Stimulated activated CD4-positive, alpha-beta T cell treated with anti-CD3 and anti-CD28 coated beads, Interleukin-15, amount 100 ng/mL, for 24 hours (primary cell): Measurements from ENCODE around the gene DUSP9.
"Not testable (repeated sequence)": the region's sequence is repeated elsewhere in the genome, so short reads cannot be mapped to it uniquely, and the experiment has no call there.

Source experiments
- DNase-seq: peaks from one replicate; pipeline ENCODE4 v3.0.0-alpha.2; 2020

DUSP9 gene

DNA sequence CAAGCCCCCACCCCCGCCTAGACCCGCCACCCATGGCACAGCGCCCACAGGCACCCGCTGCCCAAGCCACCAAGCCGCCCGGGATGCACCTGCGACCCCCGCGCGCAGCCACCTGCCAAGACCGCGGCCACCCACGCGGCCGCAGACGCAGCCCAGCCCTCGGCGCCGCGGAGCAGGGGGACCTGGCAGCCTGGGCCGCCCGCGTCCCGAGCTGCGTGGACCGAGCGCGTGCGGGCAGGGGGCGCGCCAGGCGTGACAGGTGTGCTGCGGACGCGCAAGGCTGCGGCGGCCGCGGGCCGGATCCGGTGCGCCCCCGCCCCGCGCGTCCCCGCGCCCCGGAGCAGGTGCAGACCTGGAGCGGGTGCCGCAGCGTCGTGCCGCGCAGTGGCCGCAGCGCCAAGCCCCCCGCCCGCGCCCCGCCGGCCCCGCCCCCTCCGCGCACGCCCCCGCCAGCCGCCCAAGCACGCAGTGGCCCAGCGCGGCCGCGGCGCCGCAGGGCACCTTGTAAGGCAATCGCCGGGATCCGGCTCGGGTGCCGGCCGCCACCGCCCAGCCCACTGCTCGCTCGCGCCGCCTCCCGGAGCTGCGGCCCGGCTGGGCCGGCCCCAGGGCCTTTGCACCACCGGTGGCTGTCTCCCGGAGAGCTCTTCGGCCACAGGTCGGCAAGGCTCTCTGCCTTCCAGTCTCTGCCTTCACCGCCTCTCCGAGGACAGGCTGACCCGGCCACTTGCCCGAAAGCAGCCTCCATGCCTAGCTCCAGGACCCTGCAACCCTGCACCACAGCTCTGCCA, 26.6 kb downstream of the DUSP9 start, which contains the start of gene PNCK:
Gene PNCK (minus strand): TSS at position 386 of the 791 bp plus-strand sequence. CDS start 737 bp downstream, outside the sequence.
- no peak for DNase-seq

GRCh38 chrX:153674219-153674851, 27.3 kb downstream of the DUSP9 start:
- no peak for DNase-seq

DNA sequence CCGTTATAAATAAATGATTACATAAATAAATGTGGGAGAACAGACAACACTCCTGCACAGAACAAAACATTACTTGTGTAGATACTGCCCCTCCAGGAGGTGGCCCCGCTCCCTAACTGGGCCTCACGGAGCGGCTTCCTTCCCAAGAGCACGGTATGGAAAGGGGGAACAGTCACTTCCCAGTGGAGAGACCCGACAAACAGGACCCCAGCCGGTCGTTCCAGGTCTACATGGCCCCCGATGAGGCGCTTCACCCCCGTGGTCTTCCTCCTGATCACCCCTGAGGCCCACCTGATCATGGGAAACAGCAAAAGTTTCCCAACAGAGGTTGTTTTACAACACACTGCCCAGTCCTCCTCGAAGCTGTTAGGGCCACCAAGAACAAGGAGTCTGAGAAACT, 34.2 kb downstream of the DUSP9 start:
- no peak for DNase-seq

GRCh38 chrX:153683486-153683885, 36.5 kb downstream of the DUSP9 start:
- not testable (repeated sequence) for DNase-seq

DNA sequence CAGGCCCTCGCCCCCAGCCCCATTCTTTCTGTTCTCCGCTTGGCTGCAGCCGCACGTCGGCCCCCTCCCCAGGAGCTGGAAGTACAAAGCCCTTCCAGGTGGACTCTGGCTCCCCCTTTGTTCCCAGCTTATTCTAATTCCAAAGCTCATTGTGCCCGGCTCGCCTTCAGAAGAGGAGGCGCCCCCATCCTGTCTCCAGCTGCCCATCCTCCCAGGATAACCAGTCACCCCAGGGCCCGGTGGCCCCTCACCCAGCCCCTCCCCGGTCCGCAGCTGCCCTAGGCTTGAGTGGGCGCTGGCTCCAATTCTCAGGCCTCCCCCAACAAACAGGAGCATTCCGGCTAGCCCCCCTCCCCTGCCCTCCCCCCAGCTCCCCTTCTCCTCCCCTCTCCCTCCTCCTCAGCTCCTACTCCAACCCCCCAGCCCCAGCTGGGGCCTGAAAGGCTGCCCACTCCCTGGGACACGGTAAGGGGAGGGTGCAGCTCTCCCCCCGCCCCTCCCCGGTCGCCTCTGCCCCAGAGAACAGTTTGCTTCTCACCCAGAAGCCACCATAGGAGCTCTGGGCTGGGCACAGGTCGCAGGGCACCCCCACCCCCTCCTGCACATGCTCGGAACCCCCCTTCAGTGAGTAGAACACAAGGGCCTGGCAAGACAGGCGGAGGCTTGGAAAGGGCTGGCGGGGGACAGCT, 37.6 kb downstream of the DUSP9 start:
- no peak for DNase-seq

GRCh38 chrX:153685156-153685536, 38.1 kb downstream of the DUSP9 start:
- no peak for DNase-seq

DNA sequence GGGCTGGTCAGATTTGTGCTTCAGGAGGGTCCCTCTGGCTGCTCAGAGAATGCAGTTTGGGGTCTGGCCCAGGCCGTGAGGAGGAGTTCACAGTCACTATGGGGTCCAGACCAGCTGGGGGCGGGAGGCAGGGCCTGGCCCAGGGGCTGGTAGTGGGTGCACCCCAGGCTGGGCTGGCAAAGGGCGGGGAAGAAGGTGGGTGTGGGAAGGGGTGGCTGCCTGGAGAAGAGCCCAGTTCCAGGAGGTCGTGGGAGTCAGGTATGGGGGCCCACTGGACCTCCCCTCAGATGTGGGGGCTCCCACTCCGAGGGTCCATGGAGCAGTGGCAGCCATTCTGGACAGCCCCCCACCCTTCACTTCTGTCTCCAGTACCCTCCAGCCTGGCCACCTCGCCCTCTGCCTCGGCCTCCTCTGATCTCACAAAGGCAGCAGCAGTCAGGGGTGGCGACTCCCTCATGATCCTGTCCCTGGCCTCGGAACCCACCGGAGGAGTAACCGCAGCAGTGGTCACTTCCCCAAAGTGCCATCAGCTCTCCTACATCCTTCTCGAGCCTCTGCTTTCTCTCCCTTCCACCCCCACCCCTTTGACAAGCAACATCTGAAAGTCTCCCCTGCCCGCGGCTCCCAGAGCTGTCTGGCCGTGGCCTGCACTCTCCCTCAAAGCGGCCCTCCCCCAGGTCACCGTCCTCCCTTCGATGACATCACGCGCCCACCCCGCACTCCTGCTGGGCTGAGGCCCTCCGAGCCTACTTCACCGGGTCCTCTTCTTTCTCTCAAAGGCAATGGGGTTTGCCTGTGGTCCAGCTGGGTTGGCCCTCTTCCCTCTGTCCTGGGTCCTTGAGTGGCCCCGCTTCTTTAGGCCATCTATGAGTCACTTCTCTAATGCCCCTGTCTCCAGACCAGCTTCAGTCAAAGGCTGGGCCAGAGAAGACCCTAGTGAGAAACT, 39.0 kb downstream of the DUSP9 start:
- DNase-seq, result no peak

DNA sequence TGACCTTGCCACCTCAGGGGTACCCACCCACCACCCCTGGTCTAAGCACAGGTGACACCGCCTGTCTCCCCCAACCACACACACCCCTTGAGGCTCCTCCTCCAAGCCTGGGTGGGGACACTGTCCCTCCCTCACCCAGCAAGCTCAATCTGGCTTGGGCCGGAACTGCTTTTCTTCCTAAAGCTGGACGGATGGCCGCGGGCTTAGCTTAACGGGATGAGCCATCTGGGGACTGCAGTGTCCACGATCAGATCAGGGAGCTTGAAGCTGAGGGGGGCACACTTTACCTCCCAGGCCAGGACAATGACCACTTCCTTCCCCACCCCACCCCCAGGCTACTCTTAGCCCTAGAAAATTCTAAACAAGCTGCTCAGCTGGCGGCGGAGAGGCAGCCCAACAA, 39.7 kb downstream of the DUSP9 start:
- no peak for DNase-seq

DNA sequence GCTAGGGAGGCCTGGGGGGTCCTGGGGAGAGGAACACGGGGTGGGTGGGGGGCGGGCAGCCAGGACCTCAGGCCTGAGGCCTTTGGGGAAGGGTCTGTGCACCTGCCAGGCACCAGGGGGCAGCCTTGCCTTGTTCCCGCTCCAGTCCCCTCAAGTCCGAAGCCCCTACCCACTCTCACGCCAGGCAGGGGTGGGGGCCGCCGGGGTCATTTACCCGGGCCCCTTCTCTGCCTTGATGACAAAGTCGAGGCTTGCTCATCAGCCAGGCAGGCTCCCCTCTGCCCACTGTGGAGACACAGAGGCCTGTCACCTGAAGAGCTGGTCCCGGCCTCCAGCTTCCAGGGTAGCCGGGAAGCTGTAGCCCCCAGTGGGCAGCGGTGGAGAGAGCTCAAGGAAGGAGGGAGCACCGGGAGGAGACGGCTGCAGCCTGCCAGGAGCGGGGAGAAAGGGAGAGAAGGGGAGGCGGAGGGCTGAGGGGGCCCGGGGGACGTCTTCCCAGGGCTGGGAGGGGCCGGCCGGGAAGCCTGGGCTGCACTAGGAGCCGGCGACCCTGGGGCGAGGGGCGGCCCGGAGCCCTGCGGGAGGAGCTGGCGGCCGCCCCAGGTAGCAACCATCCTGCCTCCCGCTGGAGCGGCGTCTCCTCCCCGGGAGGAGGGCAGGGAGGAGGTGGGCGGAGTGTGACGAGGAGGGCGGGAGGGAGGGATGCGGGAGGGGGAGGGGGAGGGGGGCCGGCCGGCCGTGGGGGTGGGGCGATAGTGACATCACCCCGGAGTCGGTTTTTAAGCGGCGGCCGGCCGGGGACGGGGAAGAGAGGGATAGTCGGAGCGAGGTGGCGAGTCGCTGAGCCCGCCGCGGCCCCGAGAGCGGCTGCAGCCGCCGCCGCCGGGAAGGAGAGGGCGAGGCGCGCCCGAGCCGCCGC, 40.4 kb downstream of the DUSP9 start, which contains the start of gene SLC6A8:
Gene SLC6A8 (plus strand): TSS at position 806 of the 919 bp plus-strand sequence. CDS start 649 bp downstream, outside the sequence.
- DNase-seq, result peak; percentile 60

GRCh38 chrX:153688071-153688470, 41.1 kb downstream of the DUSP9 start:
- no peak for DNase-seq

- DNase-seq, result no peak
Measured at GRCh38 chrX:153688506-153688905, 41.5 kb downstream of the DUSP9 start.

- no peak for DNase-seq
Measured at GRCh38 chrX:153688911-153689590, 42.0 kb downstream of the DUSP9 start.

DNA sequence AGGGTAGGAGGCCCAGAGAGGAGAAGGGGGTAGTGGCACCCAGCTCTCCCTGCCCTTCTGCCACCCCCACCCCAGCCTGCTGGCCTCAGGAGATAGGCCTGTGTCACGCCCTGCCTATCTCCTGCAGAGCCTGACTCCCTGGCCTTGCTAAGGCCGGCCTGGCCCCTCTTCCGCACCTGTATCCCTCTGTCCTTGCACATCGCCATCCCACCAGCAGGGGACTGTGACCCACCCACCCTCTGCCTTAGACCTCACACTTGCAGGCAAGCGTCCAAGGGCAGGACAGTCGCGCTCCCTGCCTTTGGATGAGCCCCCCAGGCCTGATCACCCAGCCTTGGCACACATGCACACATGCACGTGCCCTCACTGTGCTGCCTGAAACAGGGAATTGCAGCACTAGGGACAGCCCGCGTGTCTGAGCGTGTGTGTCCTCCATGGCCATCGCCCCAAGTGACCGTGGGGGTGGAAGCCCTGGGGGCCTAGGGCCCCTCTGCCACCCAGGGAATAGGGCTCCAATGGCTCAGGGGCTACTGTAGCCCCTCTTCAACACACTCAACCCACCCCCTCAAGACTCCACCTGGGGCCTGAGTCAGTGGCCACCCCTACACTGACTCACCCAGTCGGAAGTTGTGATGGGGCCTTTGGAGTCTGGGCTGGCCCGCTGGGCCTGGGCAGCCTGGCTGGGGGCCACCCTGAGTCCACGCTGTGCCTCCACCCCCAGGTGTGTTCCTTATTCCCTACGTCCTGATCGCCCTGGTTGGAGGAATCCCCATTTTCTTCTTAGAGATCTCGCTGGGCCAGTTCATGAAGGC, 42.9 kb downstream of the DUSP9 start:
- DNase-seq, result no peak

DNA sequence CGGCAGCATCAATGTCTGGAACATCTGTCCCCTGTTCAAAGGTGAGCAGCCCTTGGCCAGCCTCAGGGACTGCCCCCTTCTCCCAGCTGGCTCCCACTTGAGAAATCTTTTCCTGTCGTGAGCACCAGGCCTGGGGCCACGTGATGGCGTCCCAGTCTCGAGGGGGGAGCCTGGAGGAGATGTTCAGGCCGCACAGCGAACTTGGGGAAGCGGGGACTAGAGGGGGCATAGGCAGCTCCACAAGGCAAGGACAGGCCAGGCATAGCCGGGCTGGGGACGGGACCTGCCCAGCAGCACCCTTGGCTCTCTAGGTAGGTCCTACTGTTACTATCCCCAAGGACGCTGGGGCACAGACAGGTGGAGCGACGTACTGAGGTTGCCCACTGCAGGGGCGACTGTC, 43.5 kb downstream of the DUSP9 start:
- DNase-seq, result no peak

DNA sequence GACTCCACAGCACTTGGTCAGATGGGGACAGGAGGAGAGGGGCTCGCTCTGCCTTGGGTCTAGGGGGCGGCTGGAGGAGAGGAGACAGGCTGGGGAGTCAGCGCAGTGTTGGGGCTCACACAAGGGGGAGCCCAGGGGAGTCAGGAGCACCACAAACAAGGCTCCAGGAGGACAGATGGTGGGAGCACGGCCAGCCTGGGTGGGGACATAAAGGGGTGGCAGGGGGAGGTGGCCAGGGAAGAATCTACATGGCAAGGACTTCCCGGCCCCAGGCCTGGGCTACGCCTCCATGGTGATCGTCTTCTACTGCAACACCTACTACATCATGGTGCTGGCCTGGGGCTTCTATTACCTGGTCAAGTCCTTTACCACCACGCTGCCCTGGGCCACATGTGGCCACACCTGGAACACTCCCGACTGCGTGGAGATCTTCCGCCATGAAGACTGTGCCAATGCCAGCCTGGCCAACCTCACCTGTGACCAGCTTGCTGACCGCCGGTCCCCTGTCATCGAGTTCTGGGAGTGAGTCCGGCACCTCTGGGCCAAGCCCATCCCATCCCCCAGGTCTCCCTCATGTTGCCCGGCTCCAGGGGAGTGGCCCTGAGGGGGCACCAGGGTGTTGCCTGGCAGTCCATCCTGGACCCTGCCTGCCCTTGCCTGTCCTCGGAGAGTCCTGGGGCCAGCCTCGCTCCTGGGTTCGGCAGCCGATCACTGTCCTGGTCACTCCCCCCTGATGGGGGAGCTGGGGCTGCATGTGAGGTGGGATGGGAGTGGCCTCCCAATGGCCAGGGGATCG, 44.2 kb downstream of the DUSP9 start:
- not testable (repeated sequence) for DNase-seq

DNA sequence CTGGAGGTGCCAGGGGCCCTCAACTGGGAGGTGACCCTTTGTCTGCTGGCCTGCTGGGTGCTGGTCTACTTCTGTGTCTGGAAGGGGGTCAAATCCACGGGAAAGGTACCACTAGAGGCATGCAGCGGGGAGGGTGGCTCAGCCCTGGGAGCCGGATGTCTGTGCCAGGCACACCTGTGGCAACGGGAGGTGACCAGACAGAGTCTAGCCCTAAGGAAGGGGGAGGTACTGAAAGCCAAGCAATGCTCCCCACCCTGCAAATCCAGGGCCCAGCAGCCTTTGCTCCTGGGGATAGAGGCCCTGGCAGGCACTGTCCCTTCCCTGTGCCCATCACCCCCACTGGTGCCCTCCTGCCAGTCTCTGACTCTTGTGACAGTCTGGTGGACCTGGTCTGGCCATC, 45.0 kb downstream of the DUSP9 start:
- no peak for DNase-seq

GRCh38 chrX:153692611-153693156, 45.7 kb downstream of the DUSP9 start:
- no peak for DNase-seq

GRCh38 chrX:153693216-153694086, 46.4 kb downstream of the DUSP9 start:
- DNase-seq, result no peak
